ENCODE data around the gene SERP2.

The SERP2 gene

GRCh38 chr13:44354884-44355283, 18.7 kb upstream of the SERP2 start:
- no peak for DNase-seq (ENCODE audit: low spot score)
- no peak overlapping the region for H2BK12ac ChIP-seq (ENCODE audit: low read length)

DNA sequence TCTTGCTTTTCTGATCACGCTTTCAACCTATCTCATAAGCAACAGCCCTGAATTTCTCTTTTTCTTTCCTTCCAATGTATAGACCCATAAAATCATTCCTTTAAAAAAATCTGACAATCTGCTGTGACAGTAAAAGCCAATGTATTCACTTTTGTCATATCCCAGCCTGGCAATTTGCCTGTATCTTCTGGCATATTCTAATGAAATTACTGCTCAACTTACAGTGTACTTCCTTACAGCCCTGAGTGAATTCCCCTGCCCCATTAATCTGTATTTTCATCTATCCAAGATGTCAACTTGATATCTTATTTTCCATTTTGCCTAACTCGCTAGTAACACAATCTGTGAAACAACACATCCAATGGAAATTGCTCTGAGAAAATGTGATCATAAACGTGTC, 18.0 kb upstream of the SERP2 start:
- Histone ChIP-seq H3K4ac (ENCODE audit: low read length) (no peak overlapping the region), H3K14ac (ENCODE audit: low read length) (no peak overlapping the region), H3K23ac (ENCODE audit: low read depth, low read length, poor library complexity) (no peak overlapping the region), H3K4me1 (ENCODE audit: control insufficient read depth in 2 of 2, insufficient read depth in 1 of 2, low read depth in 1 of 2, low read length in 2 of 2) (peaks cover 0 to 2% of the 10 kb centered on the region in 2 donors), H3K18ac (ENCODE audit: low read length) (no peak overlapping the region), H3K27ac (replicated peaks; ENCODE audit: low read length) (no peak overlapping the region), H2BK12ac (ENCODE audit: low read length) (no peak overlapping the region), H3K79me1 (ENCODE audit: low read depth, low read length) (peaks cover 2% of the 10 kb centered on the region), H3K9me3 (replicated peaks in 1 of 2; ENCODE audit: control insufficient read depth in 2 of 2, insufficient read depth in 1 of 2, low read depth in 1 of 2, low read length in 2 of 2) (no peaks in the 10 kb centered on the region), H3K4me3 (ENCODE audit: low read length in 2 of 2) (no peak overlapping the region), H2BK5ac (ENCODE audit: low read length) (no peak overlapping the region), H4K8ac (ENCODE audit: low read depth, low read length) (no peak overlapping the region), H2BK15ac (ENCODE audit: low read length) (no peak overlapping the region), H4K91ac (ENCODE audit: low read depth, low read length, poor library complexity) (no peak overlapping the region), H2AK5ac (ENCODE audit: low read depth, low read length) (no peak overlapping the region), H3K36me3 (replicated peaks in 1 of 2; ENCODE audit: control insufficient read depth in 2 of 2, insufficient read depth in 2 of 2, low read length in 2 of 2) (no peaks in the 10 kb centered on the region), H2AFZ (ENCODE audit: low read length) (no peak overlapping the region), H3K27me3 (ENCODE audit: control insufficient read depth in 3 of 3, insufficient read depth in 3 of 3, low read depth in 1 of 3, low read length in 3 of 3) (no peaks in the 10 kb centered on the region), H3K9ac (ENCODE audit: low read depth, low read length, poor library complexity) (no peak overlapping the region), H2BK120ac (ENCODE audit: low read depth, low read length) (no peak overlapping the region), H3K4me2 (ENCODE audit: insufficient read depth, low read length, poor library complexity, severe bottlenecking) (no peak overlapping the region)
- DNase-seq (ENCODE audit: low spot score): no peak
- no CpG with 5 or more reads among the region's 3 CpGs for WGBS, 2 donors (ENCODE audit: extremely low coverage in 2 of 2, insufficient read length in 2 of 2, insufficient replicate concordance in 1 of 2)

More at GRCh38 chr13:44354884-44355283, 18.7 kb upstream of the SERP2 start:
- Histone ChIP-seq H3K23ac (ENCODE audit: low read depth, low read length, poor library complexity) (no peak overlapping the region), H3K4me3 (ENCODE audit: low read length in 2 of 2) (no peak overlapping the region), H3K9ac (ENCODE audit: low read depth, low read length, poor library complexity) (no peak overlapping the region), H2BK15ac (ENCODE audit: low read length) (no peak overlapping the region), H3K36me3 (replicated peaks in 1 of 2; ENCODE audit: control insufficient read depth in 2 of 2, insufficient read depth in 2 of 2, low read length in 2 of 2) (no peaks in the 10 kb centered on the region), H3K27me3 (ENCODE audit: control insufficient read depth in 3 of 3, insufficient read depth in 3 of 3, low read depth in 1 of 3, low read length in 3 of 3) (no peaks in the 10 kb centered on the region), H3K79me1 (ENCODE audit: low read depth, low read length) (peaks cover 2% of the 10 kb centered on the region), H4K8ac (ENCODE audit: low read depth, low read length) (no peak overlapping the region), H4K91ac (ENCODE audit: low read depth, low read length, poor library complexity) (no peak overlapping the region), H2AK5ac (ENCODE audit: low read depth, low read length) (no peak overlapping the region), H3K4me2 (ENCODE audit: insufficient read depth, low read length, poor library complexity, severe bottlenecking) (no peak overlapping the region), H3K27ac (replicated peaks; ENCODE audit: low read length) (no peak overlapping the region), H3K18ac (ENCODE audit: low read length) (no peak overlapping the region), H2AFZ (ENCODE audit: low read length) (no peak overlapping the region), H2BK5ac (ENCODE audit: low read length) (no peak overlapping the region), H3K4ac (ENCODE audit: low read length) (no peak overlapping the region), H3K14ac (ENCODE audit: low read length) (no peak overlapping the region), H2BK120ac (ENCODE audit: low read depth, low read length) (no peak overlapping the region), H3K9me3 (replicated peaks in 1 of 2; ENCODE audit: control insufficient read depth in 2 of 2, insufficient read depth in 1 of 2, low read depth in 1 of 2, low read length in 2 of 2) (no peaks in the 10 kb centered on the region), H3K4me1 (ENCODE audit: control insufficient read depth in 2 of 2, insufficient read depth in 1 of 2, low read depth in 1 of 2, low read length in 2 of 2) (peaks cover 0 to 2% of the 10 kb centered on the region in 2 donors)
- WGBS, 2 donors (ENCODE audit: extremely low coverage in 2 of 2, insufficient read length in 2 of 2, insufficient replicate concordance in 1 of 2): no CpG with 5 or more reads among the region's 3 CpGs

GRCh38 chr13:44359983-44360375, 13.6 kb upstream of the SERP2 start:
- Histone ChIP-seq H3K14ac (ENCODE audit: low read length) (no peak overlapping the region), H3K18ac (ENCODE audit: low read length) (no peak overlapping the region), H3K9ac (ENCODE audit: low read depth, low read length, poor library complexity) (no peak overlapping the region), H3K27ac (replicated peaks; ENCODE audit: low read length) (no peak overlapping the region), H4K91ac (ENCODE audit: low read depth, low read length, poor library complexity) (no peak overlapping the region), H3K4me2 (ENCODE audit: insufficient read depth, low read length, poor library complexity, severe bottlenecking) (no peak overlapping the region), H2AK5ac (ENCODE audit: low read depth, low read length) (no peak overlapping the region), H3K27me3 (ENCODE audit: control insufficient read depth in 3 of 3, insufficient read depth in 3 of 3, low read depth in 1 of 3, low read length in 3 of 3) (no peaks in the 10 kb centered on the region), H3K4me1 (ENCODE audit: control insufficient read depth in 2 of 2, insufficient read depth in 1 of 2, low read depth in 1 of 2, low read length in 2 of 2) (peaks cover 10 to 17% of the 10 kb centered on the region in 2 donors), H4K8ac (ENCODE audit: low read depth, low read length) (no peak overlapping the region), H2BK120ac (ENCODE audit: low read depth, low read length) (no peak overlapping the region), H2AFZ (ENCODE audit: low read length) (no peak overlapping the region), H3K4me3 (ENCODE audit: low read length in 2 of 2) (no peak overlapping the region), H3K9me3 (replicated peaks in 1 of 2; ENCODE audit: control insufficient read depth in 2 of 2, insufficient read depth in 1 of 2, low read depth in 1 of 2, low read length in 2 of 2) (no peaks in the 10 kb centered on the region), H2BK5ac (ENCODE audit: low read length) (no peak overlapping the region), H3K23ac (ENCODE audit: low read depth, low read length, poor library complexity) (no peak overlapping the region), H3K79me1 (ENCODE audit: low read depth, low read length) (peaks cover 2% of the 10 kb centered on the region), H2BK12ac (ENCODE audit: low read length) (no peak overlapping the region), H3K36me3 (replicated peaks in 1 of 2; ENCODE audit: control insufficient read depth in 2 of 2, insufficient read depth in 2 of 2, low read length in 2 of 2) (no peaks in the 10 kb centered on the region), H2BK15ac (ENCODE audit: low read length) (no peak overlapping the region), H3K4ac (ENCODE audit: low read length) (no peak overlapping the region)
- no CpG with 5 or more reads among the region's 1 CpG for WGBS, 2 donors (ENCODE audit: extremely low coverage in 2 of 2, insufficient read length in 2 of 2, insufficient replicate concordance in 1 of 2)
- DNase-seq (ENCODE audit: low spot score): no peak

GRCh38 chr13:44362394-44363040, 11.1 kb upstream of the SERP2 start:
- no peak overlapping the region for H3K4me2 ChIP-seq (ENCODE audit: insufficient read depth, low read length, poor library complexity, severe bottlenecking)
- no peak overlapping the region for H2BK120ac ChIP-seq (ENCODE audit: low read depth, low read length)
- WGBS, 2 donors (ENCODE audit: extremely low coverage in 2 of 2, insufficient read length in 2 of 2, insufficient replicate concordance in 1 of 2): no CpG with 5 or more reads among the region's 11 CpGs
- H3K9me3 ChIP-seq (replicated peaks in 1 of 2; ENCODE audit: control insufficient read depth in 2 of 2, insufficient read depth in 1 of 2, low read depth in 1 of 2, low read length in 2 of 2): no peaks in the 10 kb centered on the region
- peaks cover 2% of the 10 kb centered on the region for H3K79me1 ChIP-seq (ENCODE audit: low read depth, low read length)
- H2AK5ac ChIP-seq (ENCODE audit: low read depth, low read length): no peak overlapping the region
- H4K8ac ChIP-seq (ENCODE audit: low read depth, low read length): no peak overlapping the region
- DNase-seq (ENCODE audit: low spot score): no peak
- no peak overlapping the region for H3K23ac ChIP-seq (ENCODE audit: low read depth, low read length, poor library complexity)
- H3K36me3 ChIP-seq (replicated peaks in 1 of 2; ENCODE audit: control insufficient read depth in 2 of 2, insufficient read depth in 2 of 2, low read length in 2 of 2): no peaks in the 10 kb centered on the region
- no peak overlapping the region for H2BK15ac ChIP-seq (ENCODE audit: low read length)
- no peak overlapping the region for H3K27ac ChIP-seq (replicated peaks; ENCODE audit: low read length)
- H2AFZ ChIP-seq (ENCODE audit: low read length): no peak overlapping the region
- H2BK5ac ChIP-seq (ENCODE audit: low read length): no peak overlapping the region
- no peak overlapping the region for H3K18ac ChIP-seq (ENCODE audit: low read length)
- H3K27me3 ChIP-seq (ENCODE audit: control insufficient read depth in 3 of 3, insufficient read depth in 3 of 3, low read depth in 1 of 3, low read length in 3 of 3): no peaks in the 10 kb centered on the region
- H3K14ac ChIP-seq (ENCODE audit: low read length): no peak overlapping the region
- no peak overlapping the region for H3K9ac ChIP-seq (ENCODE audit: low read depth, low read length, poor library complexity)
- no peak overlapping the region for H2BK12ac ChIP-seq (ENCODE audit: low read length)
- no peak overlapping the region for H3K4ac ChIP-seq (ENCODE audit: low read length)
- H4K91ac ChIP-seq (ENCODE audit: low read depth, low read length, poor library complexity): no peak overlapping the region
- peaks cover 11 to 17% of the 10 kb centered on the region in 2 donors for H3K4me1 ChIP-seq (ENCODE audit: control insufficient read depth in 2 of 2, insufficient read depth in 1 of 2, low read depth in 1 of 2, low read length in 2 of 2)
- no peak overlapping the region for H3K4me3 ChIP-seq (ENCODE audit: low read length in 2 of 2)

Measured in neuronal stem cell (in vitro differentiated cells).